Stimulated activated naive CD8-positive, alpha-beta T cell treated with anti-CD3 and anti-CD28 coated beads, Interleukin-15, Interleukin-2, amounts not matched to agents 100 U/mL and 50 U/mL, for 24 hours (primary cell): Measurements from ENCODE around the gene AMOTL2.

Experiments used
- ATAC-seq: fragments of 150-1000 bp; cut with Tn5 transposase; one replicate; pipeline ENCODE4 v1.10.0; 2021
- DNase-seq: peaks from one replicate; pipeline ENCODE4 v3.0.0; 2021

The AMOTL2 gene

GRCh38 chr3:134366221-134366927 lies 7.9 kb downstream of the AMOTL2 start:
- DNase-seq (no peak), ATAC-seq (no peak)

GRCh38 chr3:134365766-134366065 lies 8.5 kb downstream of the AMOTL2 start:
- DNase-seq (no peak), ATAC-seq (no peak)

- no peak for ATAC-seq
These were observed 9.1 kb downstream of the AMOTL2 start for GRCh38 chr3:134364936-134365765.

GRCh38 chr3:134364061-134364935 lies 9.9 kb downstream of the AMOTL2 start:
- DNase-seq = peak; percentile 24
- no peak for ATAC-seq

More at GRCh38 chr3:134364936-134365765, 9.1 kb downstream of the AMOTL2 start:
- no peak for DNase-seq

GRCh38 chr3:134363381-134363755 lies 10.9 kb downstream of the AMOTL2 start:
- ATAC-seq = no peak
- no peak for DNase-seq

- DNase-seq (no peak), ATAC-seq (no peak)
These were observed 11.4 kb downstream of the AMOTL2 start for GRCh38 chr3:134362670-134363380.

GRCh38 chr3:134362221-134362620 lies 12.0 kb downstream of the AMOTL2 start:
- DNase-seq (no peak), ATAC-seq (no peak)

- no peak for ATAC-seq
These were observed 12.9 kb downstream of the AMOTL2 start for GRCh38 chr3:134361162-134361835.

GRCh38 chr3:134360046-134360445 lies 14.2 kb downstream of the AMOTL2 start:
- no peak for DNase-seq

More at GRCh38 chr3:134361162-134361835, 12.9 kb downstream of the AMOTL2 start:
- DNase-seq = no peak

GRCh38 chr3:134359121-134360010 lies 14.9 kb downstream of the AMOTL2 start:
- ATAC-seq (no peak), DNase-seq (no peak)

More at GRCh38 chr3:134360046-134360445, 14.2 kb downstream of the AMOTL2 start:
- no peak for ATAC-seq

- DNase-seq = peak; percentile 22
- ATAC-seq = no peak
These were observed 16.1 kb downstream of the AMOTL2 start for GRCh38 chr3:134357914-134358811.

- ATAC-seq (no peak), DNase-seq (no peak)
These were observed 16.9 kb downstream of the AMOTL2 start for GRCh38 chr3:134357261-134357913.

- no peak for ATAC-seq
- DNase-seq = no peak
These were observed 17.7 kb downstream of the AMOTL2 start for GRCh38 chr3:134356411-134357040.

- DNase-seq (no peak), ATAC-seq (no peak)
These were observed 18.8 kb downstream of the AMOTL2 start for GRCh38 chr3:134355416-134355815.

GRCh38 chr3:134354612-134355251 lies 19.5 kb downstream of the AMOTL2 start:
- no peak for ATAC-seq
- DNase-seq = no peak

- no peak for DNase-seq
These were observed 20.2 kb downstream of the AMOTL2 start for GRCh38 chr3:134353831-134354611.

More at GRCh38 chr3:134353831-134354611, 20.2 kb downstream of the AMOTL2 start:
- ATAC-seq = no peak
